PC-9 (cell line): ENCODE data around the gene VWA5B2. TPM values are rescaled to one million over a fixed set of nuclear protein-coding genes. Genes with fewer than 3 reads are reported as not detected.

Experiments used
- BruUV-seq: library from RNA; stranded (reverse); fragments of 400-500 nt; replicated peaks from 2 replicates; lab custom pipeline; 2021; lab: Mats Ljungman, UMichigan
- CTCF ChIA-PET: fragments of 300-600 bp; sonication (Branson Sonifier 250); formaldehyde crosslinking; loops from one replicate; lab custom pipeline; 2022; ENCODE audit warnings: antibody characterized with exemption; lab: Charles Lee
- POLR2A ChIA-PET: fragments of 300-600 bp; sonication (Branson Sonifier 250); formaldehyde crosslinking; loops from one replicate; lab custom pipeline; 2022; ENCODE audit warnings: antibody characterized with exemption; ENCODE audit not compliant: unreplicated experiment; lab: Charles Lee
- DNase-seq, 2 experiments: peaks; one replicate each; pipeline versions ENCODE4 v3.0.0 to v3.0.0-alpha.2; 2015 to 2022; ENCODE audit warnings: mixed read lengths in 1 of 2
- H2AFZ ChIP-seq: fragments of 200-600 bp; sonication (generic); 2 replicates; pipeline ENCODE4 v1.8.1; 2017; ENCODE audit warnings: antibody characterized with exemption
- H3F3A ChIP-seq: fragments of 200-600 bp; sonication (generic); 2 replicates; pipeline ENCODE4 v1.8.1; 2017; ENCODE audit warnings: antibody characterized with exemption, mild to moderate bottlenecking, low read depth; ENCODE audit not compliant: insufficient read depth
- H3K27ac ChIP-seq: fragments of 200-600 bp; sonication (generic); 2 replicates; pipeline ENCODE4 v1.6.1; 2016; ENCODE audit warnings: mixed run types
- H3K27me3 ChIP-seq: fragments of 200-600 bp; sonication (generic); 2 replicates; pipeline ENCODE4 v1.6.1; 2016; ENCODE audit warnings: low read depth, mixed run types; ENCODE audit not compliant: insufficient read depth
- H3K36me3 ChIP-seq: fragments of 200-600 bp; sonication (generic); 2 replicates; pipeline ENCODE4 v1.6.1; 2016; ENCODE audit warnings: low read depth, mixed run types
- H3K4me1 ChIP-seq: fragments of 200-600 bp; sonication (generic); replicated peaks from 2 replicates; pipeline ENCODE4 v1.6.1; 2016; ENCODE audit warnings: mixed run types; ENCODE audit not compliant: insufficient read depth
- H3K4me2 ChIP-seq: fragments of 200-600 bp; sonication (generic); 2 replicates; pipeline ENCODE4 v1.6.1; 2017; ENCODE audit warnings: mixed run types
- H3K4me3 ChIP-seq: fragments of 200-600 bp; sonication (generic); 2 replicates; pipeline ENCODE4 v1.6.1; 2016; ENCODE audit warnings: mixed run types
- H3K79me2 ChIP-seq: fragments of 200-600 bp; sonication (generic); 2 replicates; pipeline ENCODE4 v1.6.1; 2017; ENCODE audit warnings: low read depth, mixed run types
- H3K9me2 ChIP-seq: fragments of 200-600 bp; sonication (generic); 2 replicates; pipeline ENCODE4 v1.8.1; 2017; ENCODE audit warnings: mild to moderate bottlenecking; ENCODE audit not compliant: insufficient read depth
- H3K9me3 ChIP-seq: fragments of 200-600 bp; sonication (generic); 2 replicates; pipeline ENCODE4 v1.8.1; 2016; ENCODE audit warnings: low read depth; ENCODE audit not compliant: insufficient read depth
- H4K20me1 ChIP-seq: fragments of 200-600 bp; sonication (generic); 2 replicates; pipeline ENCODE4 v1.8.1; 2017; ENCODE audit not compliant: insufficient read depth
- EZH2 ChIP-seq: fragments of 200-600 bp; sonication (generic); IDR thresholded peaks from 2 replicates; pipeline ENCODE4 v1.8.0; 2017; ENCODE audit warnings: antibody characterized with exemption, low read depth
- intact Hi-C: fragments of 100-400 bp; cut with micrococcal nuclease; formaldehyde crosslinking; loops from one replicate; pipeline ENCODE4 v1.10.0; 2022; ENCODE audit not compliant: unreplicated experiment
- total RNA-seq: library from RNA; stranded (reverse); gene quantifications from 2 replicates; pipeline ENCODE4 v1.2.3, GENCODE V29; 2021
- TF ChIP-seq, protein P1 (sequence below): fragments of 200-600 bp; sonication (generic); conservative IDR thresholded peaks from 2 replicates; pipeline ENCODE4 v1.6.1; 2017; ENCODE audit warnings: mixed run types, antibody characterized with exemption, mild to moderate bottlenecking, moderate library complexity

VWA5B2 gene
- total RNA-seq, 1 experiment from 2014 or later = 0.76 TPM

DNA sequence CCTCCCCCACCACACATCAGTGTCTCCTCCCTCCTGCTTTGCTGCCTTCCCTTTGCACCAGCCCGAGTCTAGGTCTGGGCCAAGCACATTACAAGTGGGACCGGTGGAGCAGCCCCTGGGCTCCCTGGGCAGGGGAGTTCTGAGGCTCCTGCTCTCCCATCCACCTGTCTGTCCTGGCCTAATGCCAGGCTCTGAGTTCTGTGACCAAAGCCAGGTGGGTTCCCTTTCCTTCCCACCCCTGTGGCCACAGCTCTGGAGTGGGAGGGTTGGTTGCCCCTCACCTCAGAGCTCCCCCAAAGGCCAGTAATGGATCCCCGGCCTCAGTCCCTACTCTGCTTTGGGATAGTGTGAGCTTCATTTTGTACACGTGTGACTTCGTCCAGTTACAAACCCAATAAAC is 45.7 kb upstream of the VWA5B2 start:
- H3K27ac ChIP-seq = no peak overlapping the region
- no peak overlapping the region for H3K4me2 ChIP-seq
- DNase-seq = no peak
- intact Hi-C loops = no loop called here
- CTCF ChIA-PET = no interaction called here
- no peak for TF ChIP-seq EZH2
- TF ChIP-seq, protein P1, sequence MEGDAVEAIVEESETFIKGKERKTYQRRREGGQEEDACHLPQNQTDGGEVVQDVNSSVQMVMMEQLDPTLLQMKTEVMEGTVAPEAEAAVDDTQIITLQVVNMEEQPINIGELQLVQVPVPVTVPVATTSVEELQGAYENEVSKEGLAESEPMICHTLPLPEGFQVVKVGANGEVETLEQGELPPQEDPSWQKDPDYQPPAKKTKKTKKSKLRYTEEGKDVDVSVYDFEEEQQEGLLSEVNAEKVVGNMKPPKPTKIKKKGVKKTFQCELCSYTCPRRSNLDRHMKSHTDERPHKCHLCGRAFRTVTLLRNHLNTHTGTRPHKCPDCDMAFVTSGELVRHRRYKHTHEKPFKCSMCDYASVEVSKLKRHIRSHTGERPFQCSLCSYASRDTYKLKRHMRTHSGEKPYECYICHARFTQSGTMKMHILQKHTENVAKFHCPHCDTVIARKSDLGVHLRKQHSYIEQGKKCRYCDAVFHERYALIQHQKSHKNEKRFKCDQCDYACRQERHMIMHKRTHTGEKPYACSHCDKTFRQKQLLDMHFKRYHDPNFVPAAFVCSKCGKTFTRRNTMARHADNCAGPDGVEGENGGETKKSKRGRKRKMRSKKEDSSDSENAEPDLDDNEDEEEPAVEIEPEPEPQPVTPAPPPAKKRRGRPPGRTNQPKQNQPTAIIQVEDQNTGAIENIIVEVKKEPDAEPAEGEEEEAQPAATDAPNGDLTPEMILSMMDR = no peak
- POLR2A ChIA-PET = no interaction called here
- H3F3A ChIP-seq = peaks cover 31% of the 10 kb centered on the region
- no peak overlapping the region for H3K4me3 ChIP-seq
- no peaks in the 10 kb centered on the region for H3K9me3 ChIP-seq
- H3K79me2 ChIP-seq = peaks cover 29% of the 10 kb centered on the region
- no peaks in the 10 kb centered on the region for H3K27me3 ChIP-seq
- H4K20me1 ChIP-seq = peaks cover 18% of the 10 kb centered on the region
- H3K36me3 ChIP-seq = peaks cover 55% of the 10 kb centered on the region
- BruUV-seq = no TSS peak
- no peak overlapping the region for H2AFZ ChIP-seq
- H3K4me1 ChIP-seq = peaks cover 17% of the 10 kb centered on the region
- H3K9me2 ChIP-seq = no peaks in the 10 kb centered on the region

DNA sequence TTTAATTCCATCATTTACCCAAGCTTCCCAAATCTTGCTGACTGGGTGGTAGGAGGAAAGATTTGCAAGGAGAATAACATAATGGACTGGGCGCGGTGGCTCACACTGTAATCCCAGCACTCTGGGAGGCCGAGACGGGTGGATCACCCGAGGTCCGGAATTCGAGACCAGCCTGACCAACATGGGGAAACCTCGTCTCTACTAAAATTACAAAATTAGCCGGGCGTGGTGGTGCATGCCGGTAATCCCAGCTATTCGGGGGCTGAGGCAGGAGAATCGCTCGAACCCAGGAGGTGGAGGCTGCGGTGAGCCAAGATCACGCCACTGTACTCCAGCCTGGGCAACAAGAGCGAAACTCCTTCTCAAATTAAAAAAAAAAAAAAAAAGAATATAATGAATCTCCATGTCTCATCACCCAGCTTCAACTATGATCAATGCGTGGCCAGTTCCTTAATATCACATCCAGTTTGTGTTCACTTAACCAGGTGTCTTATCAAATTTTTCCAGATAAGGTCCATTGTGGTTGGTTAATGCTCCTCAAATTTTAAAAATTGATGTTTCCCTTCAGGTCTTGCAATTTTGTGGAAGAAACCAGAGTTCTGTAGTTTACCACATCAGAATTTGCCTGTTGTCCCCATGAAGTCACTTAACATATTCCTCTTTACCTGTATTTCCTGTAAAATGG is 44.7 kb upstream of the VWA5B2 start:
- Histone ChIP-seq H3K36me3 (peaks cover 54% of the 10 kb centered on the region), H4K20me1 (peaks cover 18% of the 10 kb centered on the region), H3K27ac (peak overlapping the region; percentile 74), H3K9me2 (no peaks in the 10 kb centered on the region), H3K27me3 (no peaks in the 10 kb centered on the region), H3K79me2 (peaks cover 36% of the 10 kb centered on the region), H2AFZ (no peak overlapping the region), H3F3A (peaks cover 27% of the 10 kb centered on the region), H3K4me3 (peak overlapping the region; percentile 57; the same call in 1 of the 2 replicates), H3K4me1 (peaks cover 17% of the 10 kb centered on the region), H3K4me2 (peak overlapping the region; percentile 83), H3K9me3 (no peaks in the 10 kb centered on the region)
- ChIA-PET CTCF (interaction anchor here (0.7 kb wide), 1 partner anchor 8 kb away, joined by 4 read pairs; no protein-coding TSS in a partner anchor), POLR2A (interaction anchor here (0.7 kb wide), 1 partner anchor 26 kb away, joined by 3 read pairs; no protein-coding TSS in a partner anchor)
- BruUV-seq = no TSS peak
- DNase-seq = no peak
- TF ChIP-seq, protein P1 = no peak
- TF ChIP-seq EZH2 = no peak
- intact Hi-C loops = loop anchor here (1.0 kb wide), 2 partner anchors 8 to 39 kb away; no protein-coding TSS in a partner anchor

DNA sequence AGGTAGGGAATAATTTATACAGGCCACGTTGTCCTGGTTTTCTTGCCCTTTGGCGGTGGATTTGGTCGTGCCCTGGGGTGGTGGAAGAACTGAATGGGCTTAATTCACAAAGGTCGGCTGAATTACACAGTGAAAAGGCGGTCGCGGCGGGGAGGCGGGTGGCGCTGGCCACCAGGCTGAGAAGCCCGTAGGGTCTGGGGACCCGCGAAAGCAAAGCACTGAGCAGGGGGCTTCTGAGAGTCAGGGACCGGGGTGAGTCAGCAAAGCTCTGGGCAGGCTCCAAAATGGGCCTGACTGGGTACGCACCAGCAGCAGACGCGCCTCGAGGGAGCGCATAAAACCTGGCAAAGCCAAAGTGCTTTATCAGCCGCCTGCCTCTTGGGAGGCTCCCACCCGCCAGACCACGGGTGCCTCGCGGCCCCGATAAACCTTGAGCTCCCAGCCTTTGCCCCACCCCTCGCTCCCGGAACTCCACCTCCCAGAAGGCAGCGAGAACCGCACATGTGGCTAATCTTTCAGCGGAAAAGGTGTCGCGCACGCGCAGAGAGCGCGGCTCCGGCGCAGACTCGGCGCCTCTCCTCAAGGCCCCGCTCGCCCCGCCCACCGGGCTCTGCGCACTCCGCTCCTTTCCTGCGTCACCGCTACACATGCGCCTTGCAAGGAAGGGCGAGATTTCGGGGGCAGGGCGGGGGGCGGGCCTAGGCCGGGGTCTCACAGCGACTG is 43.8 kb upstream of the VWA5B2 start:
- H3K9me2 ChIP-seq = no peaks in the 10 kb centered on the region
- no peak for TF ChIP-seq EZH2
- TF ChIP-seq, protein P1 = no peak
- peaks cover 54% of the 10 kb centered on the region for H3K36me3 ChIP-seq
- peak overlapping the region; percentile 94 for H2AFZ ChIP-seq
- peak overlapping the region; percentile 78 for H3K4me3 ChIP-seq
- H3K9me3 ChIP-seq = no peaks in the 10 kb centered on the region
- ChIA-PET POLR2A (interaction anchor here (0.6 to 1.0 kb wide), 6 partner anchors 9 to 792 kb away, joined by 3 to 9 read pairs (median 4); no protein-coding TSS in a partner anchor), CTCF (interaction anchor here (0.7 to 1.9 kb wide), 5 partner anchors 9 to 301 kb away, joined by 3 to 8 read pairs (median 4); partner anchors contain the start of genes AP2M1 and PARL)
- peaks cover 18% of the 10 kb centered on the region for H4K20me1 ChIP-seq
- DNase-seq = peak; percentile 97 to 100
- peaks cover 36% of the 10 kb centered on the region for H3K79me2 ChIP-seq
- peak overlapping the region; percentile 74 for H3K27ac ChIP-seq
- H3K4me2 ChIP-seq = peak overlapping the region; percentile 83
- no peaks in the 10 kb centered on the region for H3K27me3 ChIP-seq
- peaks cover 24% of the 10 kb centered on the region for H3F3A ChIP-seq
- TSS peak; percentile 97 for BruUV-seq
- intact Hi-C loops = loop anchor here (1.0 to 2.0 kb wide), 4 partner anchors 9 to 291 kb away; no protein-coding TSS in a partner anchor
- peaks cover 17% of the 10 kb centered on the region for H3K4me1 ChIP-seq
